HCT116 (cell line): ENCODE measurements around the gene PTPRJ. TPM values are rescaled to one million over a fixed set of nuclear protein-coding genes. Genes with fewer than 3 reads are reported as not detected.
A peak's percentile ranks its signal among the peaks of the same experiment; 100 is the strongest.

ENCODE experiments used
- ATAC-seq: fragments of 200-7000 bp; cut with Tn5 transposase; 2 replicates; pipeline ENCODE4 v1.9.1; 2020; ENCODE audit warnings: mild to moderate bottlenecking, moderate library complexity
- BruUV-seq: library from RNA; stranded (reverse); fragments of 400-500 nt; replicated peaks from 2 replicates; lab custom pipeline; 2021; lab: Mats Ljungman, UMichigan
- CTCF ChIA-PET: fragments of 300-600 bp; sonication (Branson Sonifier 250); formaldehyde crosslinking; loops from one replicate; lab custom pipeline; 2021; ENCODE audit warnings: antibody characterized with exemption; lab: Charles Lee
- POLR2A ChIA-PET: fragments of 300-600, 350-600 bp; sonication (Branson Sonifier 250); formaldehyde crosslinking; loops from one replicate; lab custom pipeline; 2021; ENCODE audit warnings: antibody characterized with exemption; lab: Charles Lee
- RAD21 ChIA-PET, 2 experiments: fragments of 300-600 bp; sonication (Branson Sonifier 250); formaldehyde crosslinking; loops; one replicate each; lab custom pipeline; 2023; ENCODE audit warnings: low total read pairs in 2 of 2; ENCODE audit not compliant: uncharacterized antibody in 2 of 2, unreplicated experiment in 2 of 2, low non-redundant PET in 1 of 2; lab: Charles Lee
- DNase-seq: peaks from one replicate; pipeline ENCODE4 v3.0.0-alpha.2; 2010; ENCODE audit warnings: low read depth, low spot score
- H2AFZ ChIP-seq: fragments of 200-600 bp; shearing (Covaris generic), sonication (generic); 2 replicates; pipeline ENCODE4 v1.6.1; 2017; ENCODE audit warnings: low read depth, mixed run types, mixed read lengths, antibody characterized with exemption, low read length; ENCODE audit not compliant: poor library complexity, severe bottlenecking
- H3K27ac ChIP-seq: 2 replicates; pipeline ENCODE4 v1.5.1; 2012; ENCODE audit warnings: low read depth, low read length
- H3K27me3 ChIP-seq: fragments of 200-600 bp; sonication (generic); 2 replicates; pipeline ENCODE4 v1.6.1; 2016; ENCODE audit warnings: mixed run types, low read length, mixed read lengths; ENCODE audit not compliant: insufficient read depth
- H3K36me3 ChIP-seq, 2 experiments: fragments of 200-500 bp in 1 of 2; fragments of 200-600 bp in 1 of 2; sonication (Bioruptor generic) in 1 of 2; sonication (generic) in 1 of 2; 2 replicates each; pipeline versions ENCODE4 v1.5.1 to v1.6.1; 2014 to 2016; ENCODE audit warnings: low read length in 2 of 2, inconsistent platforms in 1 of 2, mixed read lengths in 1 of 2, mixed run types in 1 of 2; ENCODE audit not compliant: insufficient read depth in 2 of 2, control insufficient read depth in 1 of 2
- H3K4me1 ChIP-seq, 2 experiments: fragments of 200-600 bp in 1 of 2; sonication (generic) in 1 of 2; 2 replicates each; pipeline versions ENCODE4 v1.5.1 to v1.6.1; 2012 to 2017; ENCODE audit warnings: low read length in 2 of 2, inconsistent platforms in 1 of 2, mild to moderate bottlenecking in 1 of 2, mixed read lengths in 1 of 2, mixed run types in 1 of 2, moderate library complexity in 1 of 2; ENCODE audit not compliant: insufficient read depth in 2 of 2, control insufficient read depth in 1 of 2
- H3K4me2 ChIP-seq: fragments of 200-600 bp; sonication (generic); 2 replicates; pipeline ENCODE4 v1.6.1; 2017; ENCODE audit warnings: mixed run types, low read length, mixed read lengths
- H3K4me3 ChIP-seq, 2 experiments: fragments of 200-600 bp in 1 of 2; sonication (generic) in 1 of 2; replicated peaks in 1 of 2; 2 replicates each; pipeline ENCODE4 v1.5.1; 2011 to 2016; ENCODE audit warnings: low read length in 2 of 2, control low read depth in 1 of 2, low read depth in 1 of 2, mild to moderate bottlenecking in 1 of 2, mixed read lengths in 1 of 2, mixed run types in 1 of 2
- H3K79me2 ChIP-seq: fragments of 200-600 bp; sonication (generic); 2 replicates; pipeline ENCODE4 v1.6.1; 2017; ENCODE audit warnings: mild to moderate bottlenecking, mixed run types, low read length, moderate library complexity, mixed read lengths; ENCODE audit not compliant: insufficient read depth
- H3K9ac ChIP-seq: fragments of 200-600 bp; sonication (generic); 2 replicates; pipeline ENCODE4 v1.6.1; 2016; ENCODE audit warnings: low read length, mixed read lengths
- H3K9me2 ChIP-seq: fragments of 200-600 bp; sonication (generic), shearing (Covaris generic); 2 replicates; pipeline ENCODE4 v1.6.1; 2017; ENCODE audit warnings: mixed run types, mild to moderate bottlenecking, moderate library complexity; ENCODE audit not compliant: insufficient read depth
- H3K9me3 ChIP-seq, 2 experiments: fragments of 200-500 bp in 1 of 2; fragments of 200-600 bp in 1 of 2; sonication (Bioruptor generic) in 1 of 2; sonication (generic) in 1 of 2; 2 replicates each; pipeline ENCODE4 v1.6.1; 2014 to 2017; ENCODE audit warnings: low read length in 2 of 2, mixed read lengths in 2 of 2, inconsistent platforms in 1 of 2, low read depth in 1 of 2, mild to moderate bottlenecking in 1 of 2, mixed run types in 1 of 2, moderate library complexity in 1 of 2; ENCODE audit not compliant: control insufficient read depth in 1 of 2, insufficient read depth in 1 of 2
- H4K20me1 ChIP-seq: fragments of 200-600 bp; sonication (generic), shearing (Covaris generic); 2 replicates; pipeline ENCODE4 v1.6.1; 2017; ENCODE audit warnings: mixed run types, mild to moderate bottlenecking, moderate library complexity; ENCODE audit not compliant: insufficient read depth
- ATF3 ChIP-seq: IDR thresholded peaks from 2 replicates; pipeline ENCODE4 v1.6.1; 2012
- EGR1 ChIP-seq: IDR thresholded peaks from 2 replicates; pipeline ENCODE4 v1.6.1; 2012; ENCODE audit warnings: low read depth
- EZH2 ChIP-seq: fragments of 200-600 bp; sonication (generic); IDR thresholded peaks from 2 replicates; pipeline ENCODE4 v1.6.1; 2017; ENCODE audit warnings: antibody characterized with exemption, mixed run types
- FOSL1 ChIP-seq: IDR thresholded peaks from 2 replicates; pipeline ENCODE4 v1.6.1; 2012; ENCODE audit warnings: low read depth
- JUND ChIP-seq: IDR thresholded peaks from 2 replicates; pipeline ENCODE4 v1.6.1; 2012
- POLR2AphosphoS5 ChIP-seq: IDR thresholded peaks from 2 replicates; pipeline ENCODE4 v1.6.1; 2011; ENCODE audit warnings: mild to moderate bottlenecking, low read depth, low read length, moderate library complexity
- RAD21 ChIP-seq: IDR thresholded peaks from 2 replicates; pipeline ENCODE4 v1.6.1; 2012; ENCODE audit warnings: low read depth, mild to moderate bottlenecking
- REST ChIP-seq: IDR thresholded peaks from 2 replicates; pipeline ENCODE4 v1.6.1; 2012; ENCODE audit warnings: low read depth
- SIN3A ChIP-seq: IDR thresholded peaks from 2 replicates; pipeline ENCODE4 v1.6.1; 2012; ENCODE audit warnings: low read depth
- SP1 ChIP-seq: IDR thresholded peaks from 2 replicates; pipeline ENCODE4 v1.6.1; 2012; ENCODE audit warnings: low read depth
- SRF ChIP-seq: IDR thresholded peaks from 2 replicates; pipeline ENCODE4 v1.6.1; 2012; ENCODE audit warnings: low read depth
- YY1 ChIP-seq: IDR thresholded peaks from 2 replicates; pipeline ENCODE4 v1.6.1; 2011; ENCODE audit warnings: low read length, low read depth, moderate library complexity, mild to moderate bottlenecking; ENCODE audit not compliant: insufficient replicate concordance; ENCODE audit errors: extremely low read depth
- ZBTB33 ChIP-seq: IDR thresholded peaks from 2 replicates; pipeline ENCODE4 v1.6.1; 2011; ENCODE audit warnings: mild to moderate bottlenecking, low read length, moderate library complexity; ENCODE audit not compliant: insufficient replicate concordance; ENCODE audit errors: extremely low read depth
- ZFX ChIP-seq: fragments of 450-650 bp; IDR thresholded peaks from 2 replicates; pipeline ENCODE4 v1.6.1; 2017
- intact Hi-C: fragments of 100-400 bp; cut with micrococcal nuclease; formaldehyde crosslinking; loops from 2 replicates; pipeline ENCODE4 v1.10.0; 2022
- total RNA-seq: library from RNA; stranded (reverse); gene quantifications from one replicate; pipeline ENCODE4 v1.2.1, GENCODE V29; 2021; ENCODE audit not compliant: unreplicated experiment

The PTPRJ gene
- total RNA-seq, 1 experiment from 2014 or later: 19.1 TPM

DNA sequence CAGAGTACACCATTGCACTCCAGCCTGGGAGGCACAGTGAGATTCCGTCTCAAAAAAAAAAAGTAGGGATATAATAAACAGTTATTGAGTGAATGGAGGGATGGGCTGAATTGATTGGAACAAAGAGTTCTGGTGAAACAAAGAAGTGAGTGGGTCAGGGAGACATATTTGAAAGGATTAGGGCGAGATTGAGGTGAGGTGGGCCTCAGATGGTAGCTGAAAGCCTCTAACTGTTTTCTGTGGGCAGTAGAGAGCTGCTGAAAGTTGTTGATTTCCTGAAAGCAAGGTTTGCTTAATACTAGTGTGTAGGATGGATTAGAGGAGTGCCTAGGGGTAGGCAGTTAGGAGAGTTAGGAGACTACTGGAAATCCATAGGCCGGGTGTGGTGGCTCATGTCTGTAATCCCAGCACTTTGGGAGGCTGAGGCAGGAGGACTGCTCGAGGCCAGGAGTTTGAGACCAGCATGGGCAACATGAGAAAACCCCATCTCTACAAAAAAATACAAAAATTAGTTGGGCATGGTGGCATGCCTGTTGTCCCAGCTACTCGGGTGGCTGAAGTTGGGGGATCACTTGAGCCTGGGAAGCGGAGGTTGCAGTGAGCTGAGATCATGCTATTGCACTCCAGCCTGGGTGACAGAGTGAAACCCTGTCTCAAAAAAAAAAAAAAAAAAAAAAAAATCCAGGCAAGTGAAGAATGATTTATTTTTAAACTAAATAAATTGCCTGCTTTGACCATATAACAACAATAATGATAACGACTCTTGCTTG is 41.4 kb upstream of the PTPRJ start:
- peak overlapping the region; percentile 94 for H2AFZ ChIP-seq
- H3K9ac ChIP-seq: no peak overlapping the region
- ChIA-PET RAD21 (no interaction called here), POLR2A (interaction anchor here (2.6 kb wide), 1 partner anchor 8 kb away, joined by 8 read pairs; no protein-coding TSS in a partner anchor), CTCF (no interaction called here)
- no peak overlapping the region for H3K4me3 ChIP-seq
- no peaks in the 10 kb centered on the region for H3K27me3 ChIP-seq
- peak overlapping the region; percentile 48 for H3K4me2 ChIP-seq
- no peak for ATAC-seq
- no peaks in the 10 kb centered on the region for H3K9me3 ChIP-seq
- intact Hi-C loops: no loop called here
- H3K4me1 ChIP-seq: peaks cover 19 to 40% of the 10 kb centered on the region in 2 experiments
- no peak for TF ChIP-seq EZH2
- no peak for TF ChIP-seq YY1
- TF ChIP-seq JUND: no peak
- no peak for TF ChIP-seq ZFX
- no peak for TF ChIP-seq SRF
- no peak for TF ChIP-seq EGR1
- no peak for TF ChIP-seq FOSL1
- TF ChIP-seq SP1: no peak
- TF ChIP-seq ZBTB33: no peak
- TF ChIP-seq SIN3A: no peak
- TF ChIP-seq ATF3: no peak
- TF ChIP-seq RAD21: no peak
- no peak for TF ChIP-seq REST
- no peak for TF ChIP-seq POLR2AphosphoS5
- no peaks in the 10 kb centered on the region for H3K9me2 ChIP-seq
- no peak overlapping the region for H3K27ac ChIP-seq
- H3K79me2 ChIP-seq: no peaks in the 10 kb centered on the region
- H4K20me1 ChIP-seq: no peaks in the 10 kb centered on the region
- DNase-seq: no peak
- no TSS peak for BruUV-seq
- no peaks in the 10 kb centered on the region for H3K36me3 ChIP-seq
